HAP-1 (cell line): ENCODE data around the gene RAB42.

ENCODE experiments used
- DNase-seq, 2 experiments: peaks; one replicate each; pipeline ENCODE4 v3.0.0-alpha.2; 2016 to 2020; ENCODE audit warnings: low spot score in 2 of 2
- H3K27me3 ChIP-seq: fragments of 250-450 bp; sonication (Bioruptor Pico); 2 replicates; pipeline ENCODE4 v1.5.1; 2020; ENCODE audit warnings: low read depth, mild to moderate bottlenecking, moderate library complexity
- H3K36me3 ChIP-seq: fragments of 250-450 bp; sonication (Bioruptor Pico); replicated peaks from 2 replicates; pipeline ENCODE4 v1.5.1; 2020; ENCODE audit warnings: mild to moderate bottlenecking
- H3K4me1 ChIP-seq: fragments of 250-450 bp; sonication (Bioruptor Pico); 2 replicates; pipeline ENCODE4 v1.5.1; 2020; ENCODE audit warnings: mild to moderate bottlenecking
- H3K4me3 ChIP-seq: fragments of 250-450 bp; sonication (Bioruptor Pico); 2 replicates; pipeline ENCODE4 v1.5.1; 2020; ENCODE audit warnings: mild to moderate bottlenecking, moderate library complexity
- H3K9me3 ChIP-seq: fragments of 250-450 bp; sonication (Bioruptor Pico); 2 replicates; pipeline ENCODE4 v1.5.1; 2020; ENCODE audit warnings: mild to moderate bottlenecking, moderate library complexity
- in situ Hi-C: fragments of 300-500 bp; cut with MboI; formaldehyde crosslinking; loops from 3 replicates; pipeline ENCODE4 v1.14.3; 2020; ENCODE audit warnings: low sequenced_read_pairs, inconsistent platforms, mixed read lengths

The RAB42 gene

DNA sequence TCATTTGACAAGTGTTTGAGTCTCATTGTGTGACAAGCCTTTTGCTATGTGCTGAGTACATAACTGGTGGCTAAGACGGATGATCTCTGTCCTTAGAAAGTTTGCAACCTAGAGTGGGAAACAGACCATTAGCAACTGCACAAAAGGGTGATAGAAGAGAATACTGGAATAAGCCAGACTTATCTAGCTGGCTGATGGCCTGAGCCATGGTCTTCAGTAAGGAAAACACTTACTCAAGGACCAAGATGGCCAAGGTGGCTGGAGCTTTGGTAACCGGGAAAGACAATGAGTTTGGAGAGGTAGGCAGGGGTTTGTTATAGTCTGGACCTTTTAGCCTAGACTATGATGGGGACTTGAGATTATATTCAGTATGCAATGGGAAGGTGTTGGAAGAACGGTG lies 52.4 kb downstream of the RAB42 start:
- H3K36me3 ChIP-seq, result 0 out of 2 replicates have a peak, but pooled peaks cover 2% of the 10 kb centered on the region
- in situ Hi-C loops, result loop anchor here (10.0 kb wide), 2 partner anchors 230 to 540 kb away; partner anchors contain the start of gene SRSF4
- H3K27me3 ChIP-seq, result no peaks in the 10 kb centered on the region
- H3K4me3 ChIP-seq, result no peak overlapping the region
- DNase-seq, result no peak
- peaks cover 16% of the 10 kb centered on the region for H3K4me1 ChIP-seq
- no peaks in the 10 kb centered on the region for H3K9me3 ChIP-seq
